ENCODE measurements around the gene NEMF.
"Not testable (repeated sequence)": the region's sequence is repeated elsewhere in the genome, so short reads cannot be mapped to it uniquely, and the experiment has no call there.

Gene NEMF

GRCh38 chr14:49853158-49853477, 530 bp upstream of the NEMF start:
- H3K4me3 ChIP-seq (replicated peaks; ENCODE audit: low read depth, low read length): peak overlapping the region; percentile 98
- DNase-seq (ENCODE audit: extremely low read depth, low read depth): no peak
- TF ChIP-seq CTCF (IDR thresholded peaks at IDR 0.05; ENCODE audit: low read depth, low read length, missing control alignments): no peak

- no peak for TF ChIP-seq CTCF (IDR thresholded peaks at IDR 0.05; ENCODE audit: low read depth, low read length, missing control alignments)
These were observed 775 bp downstream of the NEMF start for GRCh38 chr14:49851813-49852212.

GRCh38 chr14:49849213-49849847, 3.3 kb downstream of the NEMF start:
- no peak for TF ChIP-seq CTCF (IDR thresholded peaks at IDR 0.05; ENCODE audit: low read depth, low read length, missing control alignments)
- H3K4me3 ChIP-seq (replicated peaks; ENCODE audit: low read depth, low read length): no peak overlapping the region
- DNase-seq (ENCODE audit: extremely low read depth, low read depth): no peak

More at GRCh38 chr14:49851813-49852212, 775 bp downstream of the NEMF start:
- DNase-seq (ENCODE audit: extremely low read depth, low read depth): no peak
- H3K4me3 ChIP-seq (replicated peaks; ENCODE audit: low read depth, low read length): peak overlapping the region; percentile 98

- H3K4me3 ChIP-seq (replicated peaks; ENCODE audit: low read depth, low read length): no peak overlapping the region
- no peak for TF ChIP-seq CTCF (IDR thresholded peaks at IDR 0.05; ENCODE audit: low read depth, low read length, missing control alignments)
- no peak for DNase-seq (ENCODE audit: extremely low read depth, low read depth)
These were observed 23.9 kb downstream of the NEMF start for GRCh38 chr14:49828640-49829039.

- DNase-seq (ENCODE audit: extremely low read depth, low read depth): no peak
- H3K4me3 ChIP-seq (replicated peaks; ENCODE audit: low read depth, low read length): no peak overlapping the region
- no peak for TF ChIP-seq CTCF (IDR thresholded peaks at IDR 0.05; ENCODE audit: low read depth, low read length, missing control alignments)
These were observed 32.4 kb downstream of the NEMF start for GRCh38 chr14:49820176-49820575.

- no peak overlapping the region for H3K4me3 ChIP-seq (replicated peaks; ENCODE audit: low read depth, low read length)
- DNase-seq (ENCODE audit: extremely low read depth, low read depth): no peak
- no peak for TF ChIP-seq CTCF (IDR thresholded peaks at IDR 0.05; ENCODE audit: low read depth, low read length, missing control alignments)
These were observed 35.7 kb downstream of the NEMF start for GRCh38 chr14:49816844-49817243.

GRCh38 chr14:49816118-49816517, 36.5 kb downstream of the NEMF start:
- not testable (repeated sequence) for H3K4me3 ChIP-seq (replicated peaks; ENCODE audit: low read depth, low read length); DNase-seq (ENCODE audit: extremely low read depth, low read depth)
